Fibroblast of skin of right biceps (primary cell): Measurements from ENCODE around the gene CELF2.
"Not testable (repeated sequence)": the region's sequence is repeated elsewhere in the genome, so short reads cannot be mapped to it uniquely, and the experiment has no call there.

Experiments used
- DNase-seq: peaks from one replicate; pipeline ENCODE4 v3.0.0-alpha.2; 2013

The CELF2 gene

DNA sequence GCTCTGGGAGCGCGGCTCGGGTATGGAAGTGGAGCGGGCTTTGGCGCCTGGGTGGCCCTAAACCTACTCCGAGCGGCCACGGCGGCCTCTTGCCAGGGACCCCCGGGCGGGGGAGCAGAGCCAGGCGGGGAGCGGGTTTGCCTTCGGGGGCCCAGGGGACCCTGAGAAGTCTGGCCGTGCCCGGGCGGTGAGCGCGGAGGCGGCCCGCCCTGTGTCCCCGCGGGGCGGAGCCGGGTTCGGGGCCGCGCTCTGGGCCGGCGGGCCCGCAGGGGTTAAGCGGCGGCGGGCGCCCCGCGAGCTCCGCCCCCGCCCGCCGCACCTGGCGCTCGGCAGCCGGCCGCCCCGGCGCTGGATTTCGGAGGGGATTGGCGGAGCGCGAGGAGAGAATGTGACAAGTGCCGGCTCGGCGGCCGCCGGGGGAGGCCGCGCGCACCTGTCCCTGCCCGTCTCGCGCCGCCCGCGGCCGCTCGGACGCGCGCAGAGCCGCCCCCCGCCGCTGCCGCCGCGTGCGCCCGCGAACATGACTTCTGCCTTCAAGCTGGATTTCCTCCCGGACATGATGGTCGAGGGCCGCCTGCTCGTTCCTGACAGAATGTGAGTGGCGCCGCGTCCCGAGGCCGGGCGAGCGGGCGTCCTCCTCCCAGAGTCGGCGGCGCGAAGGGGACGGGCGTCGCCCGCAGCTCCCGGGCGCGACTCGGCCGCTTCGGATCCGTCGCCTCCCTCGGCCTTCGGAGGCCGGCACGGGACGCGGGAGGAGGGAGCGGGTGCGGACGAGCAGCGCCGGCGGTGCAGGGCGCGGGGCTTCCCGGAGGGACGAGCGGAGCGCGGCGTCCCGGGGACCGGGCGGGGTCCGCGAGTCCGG lies at the start of gene CELF2:
CELF2 (plus strand) TSS at position 303 of the 862 bp plus-strand sequence; CDS start at position 521, 218 bp downstream.
- peak; percentile 36 for DNase-seq

- DNase-seq = no peak
Observed at GRCh38 chr10:10968257-10968588, 49.4 kb upstream of the CELF2 start.

- DNase-seq = no peak
Observed at GRCh38 chr10:10973310-10973709, 44.4 kb upstream of the CELF2 start.

- DNase-seq = no peak
Observed at GRCh38 chr10:10975647-10976046, 42.0 kb upstream of the CELF2 start.

DNA sequence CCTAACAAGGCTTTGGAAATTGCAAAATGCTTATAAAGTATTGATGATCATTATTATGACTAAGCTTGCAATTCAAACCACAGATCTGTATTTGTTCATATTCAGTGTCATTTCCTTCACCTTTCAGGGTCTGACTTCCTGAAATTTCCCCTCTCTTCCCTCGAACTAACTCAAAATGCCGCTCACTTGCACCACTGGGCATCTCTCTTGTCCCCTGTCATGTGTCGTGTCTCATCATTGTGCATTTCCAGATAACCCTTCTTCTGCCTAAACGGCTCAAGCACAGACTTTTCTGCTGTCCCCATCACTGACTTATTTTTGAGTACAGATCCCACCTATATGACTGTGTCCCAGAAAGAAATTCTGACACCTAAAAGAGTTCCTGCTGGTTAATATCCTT lies 41.0 kb upstream of the CELF2 start:
- no peak for DNase-seq

DNA sequence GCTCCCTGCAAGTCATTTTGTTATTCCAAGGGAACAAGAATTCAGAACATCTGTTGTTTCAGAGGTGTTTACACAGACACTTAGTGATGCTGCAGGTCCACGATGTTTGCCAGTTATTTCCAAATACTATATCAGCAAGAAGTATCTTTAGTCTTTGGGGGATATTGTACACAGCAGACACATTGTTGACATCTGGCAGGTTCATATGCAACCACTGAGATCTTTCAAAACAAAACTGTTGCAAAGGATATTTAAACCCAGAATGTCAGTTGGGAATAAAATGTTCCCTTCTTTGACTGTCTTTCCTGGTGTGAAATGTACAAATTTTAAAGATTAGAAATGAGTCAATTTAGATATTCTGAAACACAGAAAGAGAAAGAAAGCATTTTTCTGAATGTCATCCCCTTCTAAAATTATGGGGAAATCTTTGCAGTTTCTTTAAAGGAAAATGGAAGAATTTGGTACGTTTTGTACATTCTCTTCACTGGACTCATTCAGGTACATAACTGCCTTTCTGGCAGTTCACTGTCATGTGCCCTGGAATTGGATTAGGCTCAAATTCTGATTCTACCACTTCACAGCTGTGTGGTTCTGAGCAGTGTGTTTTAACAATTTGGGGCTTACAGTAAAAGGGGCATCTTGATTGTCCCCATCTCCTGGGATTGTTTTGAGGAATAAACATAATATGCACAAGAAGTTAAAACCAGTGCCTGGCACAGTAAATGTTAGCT lies 40.3 kb upstream of the CELF2 start:
- no peak for DNase-seq

- DNase-seq = peak; percentile 68
Observed at GRCh38 chr10:10977978-10978377, 39.7 kb upstream of the CELF2 start.

- DNase-seq = no peak
Observed at GRCh38 chr10:10985361-10985760, 32.3 kb upstream of the CELF2 start.

GRCh38 chr10:10986606-10987005 lies 31.1 kb upstream of the CELF2 start:
- DNase-seq = no peak

DNA sequence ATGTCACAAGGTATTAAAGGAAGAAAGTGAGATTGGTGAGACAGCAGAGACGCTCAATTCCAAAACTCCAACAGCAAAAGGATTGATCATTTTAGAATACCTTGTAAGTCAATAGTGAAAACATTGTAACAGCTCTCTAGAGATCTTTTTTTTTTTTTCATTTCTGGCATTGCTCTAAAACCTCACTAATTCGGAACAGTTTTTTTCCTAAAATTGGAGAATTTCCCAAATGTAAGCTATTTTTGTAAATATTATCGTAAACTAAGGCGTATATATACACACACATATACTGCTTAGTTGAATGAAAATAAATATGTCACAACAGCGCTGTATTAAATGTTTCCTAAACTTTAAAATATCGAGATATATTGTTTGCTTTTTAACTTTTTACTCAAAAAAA lies 30.6 kb upstream of the CELF2 start:
- DNase-seq = no peak

- DNase-seq = no peak
Observed at GRCh38 chr10:10989669-10990068, 28.0 kb upstream of the CELF2 start.

DNA sequence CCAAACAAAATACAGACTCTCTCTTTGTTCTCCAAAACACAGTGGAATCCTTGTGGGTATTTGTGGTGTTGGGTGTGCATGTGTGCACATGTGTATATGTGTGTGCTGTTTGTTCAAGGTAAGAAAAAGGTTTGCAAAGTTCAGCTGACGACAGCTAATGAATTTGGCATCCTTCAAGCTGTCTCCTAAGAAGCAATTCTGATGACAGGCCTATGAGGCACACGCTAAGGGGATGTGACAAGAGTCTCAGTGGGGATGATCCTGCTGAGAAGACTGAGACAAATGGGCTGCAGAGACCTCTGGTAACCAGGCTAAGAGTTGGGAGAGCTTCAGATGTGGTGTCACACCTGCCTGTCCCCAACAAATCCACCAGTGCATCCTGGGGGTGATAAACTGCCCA lies 26.5 kb upstream of the CELF2 start:
- DNase-seq = no peak

DNA sequence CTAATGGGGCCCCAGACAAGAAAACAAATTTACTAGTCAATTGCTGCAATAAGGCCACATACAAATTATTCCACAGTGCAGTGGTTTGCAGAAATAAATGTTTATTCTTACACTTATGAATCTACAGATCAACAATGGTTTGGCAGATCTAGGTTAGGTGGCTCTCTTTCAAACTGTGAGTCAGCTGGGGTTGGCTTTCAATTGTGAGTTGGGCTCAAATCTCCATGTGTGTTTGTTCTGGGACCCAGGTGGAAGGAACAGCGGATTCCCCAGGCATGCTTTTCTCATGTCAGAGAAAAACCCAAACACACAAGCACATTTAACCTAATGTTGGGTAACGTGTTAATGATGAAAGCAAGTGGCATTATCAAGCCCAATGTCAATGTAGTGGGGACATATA lies 25.6 kb upstream of the CELF2 start:
- DNase-seq = no peak

DNA sequence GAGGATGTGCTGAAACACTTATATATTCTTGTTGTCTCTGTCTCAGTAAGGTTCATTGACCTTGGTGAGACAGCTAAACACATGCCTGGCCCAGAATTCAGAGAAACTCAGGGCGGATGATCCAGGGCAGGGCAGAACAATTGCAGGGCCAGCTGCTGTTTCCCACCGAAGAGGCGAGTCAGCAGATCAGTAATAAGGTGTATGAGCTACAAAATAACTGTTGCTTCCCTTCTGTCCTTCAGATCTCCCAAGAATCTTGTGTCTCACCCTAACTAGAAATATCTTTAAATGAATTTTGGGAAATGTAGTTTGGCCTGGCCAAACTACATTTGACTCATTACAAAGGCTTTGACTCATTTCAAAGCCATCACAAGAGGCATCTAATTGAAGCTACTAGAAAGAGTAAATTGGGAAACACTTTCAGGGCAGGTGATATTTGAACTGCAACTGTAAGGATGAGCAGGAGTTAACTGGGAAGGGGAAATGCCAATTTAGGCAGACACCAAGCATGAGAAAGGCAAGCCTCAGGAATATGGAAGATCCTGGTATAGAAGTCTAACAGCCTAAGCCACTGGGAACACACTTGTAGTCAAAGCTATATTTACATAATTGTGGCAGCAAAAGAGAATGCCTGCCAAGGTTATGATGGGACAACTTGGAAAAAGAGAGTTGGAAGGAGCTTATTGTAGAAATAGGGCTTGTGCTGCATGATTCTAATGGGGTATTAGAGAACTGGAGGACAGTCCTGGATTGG lies 24.5 kb upstream of the CELF2 start:
- DNase-seq = no peak

GRCh38 chr10:10993785-10994184 lies 23.9 kb upstream of the CELF2 start:
- DNase-seq = no peak

GRCh38 chr10:10994360-10994759 lies 23.3 kb upstream of the CELF2 start:
- DNase-seq = no peak

- no peak for DNase-seq
Observed at GRCh38 chr10:10995120-10995519, 22.6 kb upstream of the CELF2 start.

- no peak for DNase-seq
Observed at GRCh38 chr10:10996966-10997620, 20.6 kb upstream of the CELF2 start.

DNA sequence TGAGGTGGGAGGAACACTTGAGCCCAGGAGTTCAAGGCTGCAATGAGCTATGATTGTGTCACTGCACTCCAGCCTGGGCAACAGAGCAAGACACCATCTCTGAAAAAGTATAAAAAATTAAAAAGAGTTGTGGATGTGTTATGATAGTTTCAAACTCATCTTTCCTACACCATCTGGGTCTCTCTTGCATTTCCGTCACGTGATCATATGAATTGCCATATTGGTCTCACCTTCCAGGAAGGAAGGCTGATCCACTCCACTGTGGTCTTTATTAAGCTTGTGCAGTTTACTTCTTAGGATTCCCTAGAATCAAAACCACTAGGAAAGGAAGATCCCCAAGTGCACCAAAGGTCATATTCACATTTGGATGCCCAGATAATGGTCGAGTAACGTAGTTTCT lies 18.2 kb upstream of the CELF2 start:
- DNase-seq = not testable (repeated sequence)

GRCh38 chr10:11002485-11002884 lies 15.2 kb upstream of the CELF2 start:
- DNase-seq = no peak

GRCh38 chr10:11002916-11003315 lies 14.8 kb upstream of the CELF2 start:
- no peak for DNase-seq

GRCh38 chr10:11003679-11004078 lies 14.0 kb upstream of the CELF2 start:
- peak; percentile 55 for DNase-seq
